ENCODE results near the gene RAMP3. TPM values are rescaled to one million over a fixed set of nuclear protein-coding genes. Genes with fewer than 3 reads are reported as not detected.

The RAMP3 gene
- total and polyA plus RNA-seq, 9 donors, result 2.9 to 26.0 (median 8.0) TPM

DNA sequence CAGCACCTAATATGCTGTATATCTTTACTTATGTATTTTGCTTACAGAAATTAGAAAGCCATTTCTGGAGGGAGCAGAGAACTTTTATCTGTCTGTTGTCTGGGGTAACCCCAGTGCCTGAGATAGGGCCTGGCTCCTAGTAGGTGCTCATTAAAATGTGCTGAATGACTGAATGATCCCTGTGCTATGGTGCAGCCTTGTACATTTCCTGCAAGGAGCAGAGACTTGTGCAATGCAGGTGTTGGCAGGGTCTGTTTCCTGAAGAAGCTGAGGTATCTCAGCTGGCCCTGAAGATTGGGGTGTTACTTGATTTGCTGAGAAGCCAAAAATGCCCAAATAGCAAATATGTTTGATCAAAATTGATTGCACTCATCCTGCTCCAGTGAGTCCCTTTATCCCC is 65.5 kb downstream of the RAMP3 start:
- DNase-seq, result no peak
- intact Hi-C loops (cut with DNase I), result no loop called here
- Histone ChIP-seq H3K9me3 (no peaks in the 10 kb centered on the region), H3K27ac (no peak overlapping the region), H3K27me3 (no peaks in the 10 kb centered on the region), H3K36me3 (no peaks in the 10 kb centered on the region), H3K4me3 (no peak overlapping the region), H3K4me1 (ENCODE audit: insufficient read depth) (no peaks in the 10 kb centered on the region)
- TF ChIP-seq, protein P1, sequence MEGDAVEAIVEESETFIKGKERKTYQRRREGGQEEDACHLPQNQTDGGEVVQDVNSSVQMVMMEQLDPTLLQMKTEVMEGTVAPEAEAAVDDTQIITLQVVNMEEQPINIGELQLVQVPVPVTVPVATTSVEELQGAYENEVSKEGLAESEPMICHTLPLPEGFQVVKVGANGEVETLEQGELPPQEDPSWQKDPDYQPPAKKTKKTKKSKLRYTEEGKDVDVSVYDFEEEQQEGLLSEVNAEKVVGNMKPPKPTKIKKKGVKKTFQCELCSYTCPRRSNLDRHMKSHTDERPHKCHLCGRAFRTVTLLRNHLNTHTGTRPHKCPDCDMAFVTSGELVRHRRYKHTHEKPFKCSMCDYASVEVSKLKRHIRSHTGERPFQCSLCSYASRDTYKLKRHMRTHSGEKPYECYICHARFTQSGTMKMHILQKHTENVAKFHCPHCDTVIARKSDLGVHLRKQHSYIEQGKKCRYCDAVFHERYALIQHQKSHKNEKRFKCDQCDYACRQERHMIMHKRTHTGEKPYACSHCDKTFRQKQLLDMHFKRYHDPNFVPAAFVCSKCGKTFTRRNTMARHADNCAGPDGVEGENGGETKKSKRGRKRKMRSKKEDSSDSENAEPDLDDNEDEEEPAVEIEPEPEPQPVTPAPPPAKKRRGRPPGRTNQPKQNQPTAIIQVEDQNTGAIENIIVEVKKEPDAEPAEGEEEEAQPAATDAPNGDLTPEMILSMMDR (IDR thresholded peaks at IDR 0.05), result no peak
- no peak for TF ChIP-seq EP300 (IDR thresholded peaks at IDR 0.05)
- no peak for TF ChIP-seq POLR2A (IDR thresholded peaks at IDR 0.05)

DNA sequence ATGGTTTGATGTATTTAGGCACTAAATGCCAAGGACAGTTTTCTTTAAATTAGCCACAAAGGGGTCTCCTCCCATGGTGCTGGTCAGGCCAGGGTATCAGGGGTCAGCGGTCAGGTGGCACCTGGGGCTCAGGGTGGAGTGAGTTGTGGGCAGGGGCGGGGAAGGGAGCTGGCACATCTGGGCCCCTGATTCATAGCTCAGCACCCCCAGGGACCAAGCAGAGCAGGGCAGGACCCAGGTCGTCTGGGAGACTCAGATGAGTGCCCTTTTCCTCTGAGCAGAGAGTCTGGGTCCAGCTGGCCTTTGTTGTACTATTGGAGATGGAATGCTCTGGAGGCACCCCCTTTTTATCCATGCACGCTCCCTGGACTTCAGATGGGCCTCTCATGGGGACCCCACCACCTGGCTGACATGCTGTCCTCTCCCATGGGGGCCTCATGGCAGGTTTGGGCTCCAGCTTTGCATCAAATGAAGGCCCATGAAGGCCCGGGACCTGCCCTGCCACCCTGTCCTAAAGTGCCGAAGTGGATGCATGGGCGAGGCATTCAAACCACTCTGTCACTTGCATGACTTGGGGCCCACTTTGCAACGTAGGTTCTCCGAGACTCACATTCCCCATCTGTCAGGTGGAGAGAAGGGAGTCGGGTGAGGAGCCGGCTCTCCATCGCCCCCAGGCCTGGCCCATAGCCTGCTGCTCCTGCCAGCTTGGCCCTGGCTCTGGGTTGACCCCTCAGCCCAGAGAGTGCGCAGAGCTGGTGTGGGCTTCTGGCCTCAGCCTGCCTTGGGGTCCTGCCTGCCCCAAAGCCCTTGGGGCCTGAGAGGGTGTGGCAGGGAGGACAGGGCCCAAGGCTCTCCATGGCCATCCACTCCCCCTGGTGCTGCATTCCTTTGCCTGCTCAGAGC is 66.4 kb downstream of the RAMP3 start:
- intact Hi-C loops (cut with DNase I), result no loop called here
- H3K27me3 ChIP-seq, result no peaks in the 10 kb centered on the region
- TF ChIP-seq POLR2A (IDR thresholded peaks at IDR 0.05), result no peak
- no peak for TF ChIP-seq EP300 (IDR thresholded peaks at IDR 0.05)
- TF ChIP-seq, protein P1 (IDR thresholded peaks at IDR 0.05), result no peak
- DNase-seq, result no peak
- H3K9me3 ChIP-seq, result no peaks in the 10 kb centered on the region
- 80 to 82% (median 81%) methylated on average over 13 of the region's 13 CpGs for WGBS, 3 donors
- no peaks in the 10 kb centered on the region for H3K4me1 ChIP-seq (ENCODE audit: insufficient read depth)
- no peak overlapping the region for H3K27ac ChIP-seq
- H3K4me3 ChIP-seq, result no peak overlapping the region
- no peaks in the 10 kb centered on the region for H3K36me3 ChIP-seq

DNA sequence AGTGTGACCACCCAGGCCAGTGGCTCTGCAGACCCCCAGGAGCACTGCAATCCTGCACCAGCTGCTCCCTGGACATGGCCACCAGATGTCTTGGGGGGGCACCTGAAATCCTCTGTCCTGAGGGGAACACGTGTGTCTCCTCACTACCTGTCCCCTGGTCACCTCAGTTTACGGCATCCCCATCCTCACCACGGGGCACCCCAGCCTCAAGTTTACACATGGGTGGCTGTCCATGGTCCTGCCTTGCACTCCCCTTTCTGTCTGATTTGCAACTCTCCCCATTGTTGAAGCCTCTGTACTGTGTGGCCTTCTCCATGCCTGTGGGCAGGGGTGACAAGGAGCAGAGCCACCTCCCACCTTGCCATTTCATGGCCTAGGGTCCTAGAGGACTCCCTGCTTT is 67.2 kb downstream of the RAMP3 start:
- no peaks in the 10 kb centered on the region for H3K4me1 ChIP-seq (ENCODE audit: insufficient read depth)
- intact Hi-C loops (cut with DNase I), result no loop called here
- no peaks in the 10 kb centered on the region for H3K36me3 ChIP-seq
- no peak overlapping the region for H3K4me3 ChIP-seq
- 0 to 13% (median 4%) methylated on average over 3 of the region's 3 CpGs for WGBS, 3 donors
- H3K9me3 ChIP-seq, result no peaks in the 10 kb centered on the region
- TF ChIP-seq, protein P1 (IDR thresholded peaks at IDR 0.05), result no peak
- TF ChIP-seq POLR2A (IDR thresholded peaks at IDR 0.05) (no peak), EP300 (IDR thresholded peaks at IDR 0.05) (no peak)
- no peaks in the 10 kb centered on the region for H3K27me3 ChIP-seq
- no peak overlapping the region for H3K27ac ChIP-seq
- no peak for DNase-seq

- 71 to 77% (median 75%) methylated on average over 9 of the region's 9 CpGs for WGBS, 3 donors
- no peak for DNase-seq
- no peaks in the 10 kb centered on the region for H3K36me3 ChIP-seq
- intact Hi-C loops (cut with DNase I), result no loop called here
- H3K27me3 ChIP-seq, result no peaks in the 10 kb centered on the region
- no peak for TF ChIP-seq EP300 (IDR thresholded peaks at IDR 0.05)
- TF ChIP-seq, protein P1 (IDR thresholded peaks at IDR 0.05), result no peak
- TF ChIP-seq POLR2A (IDR thresholded peaks at IDR 0.05), result no peak
- no peak overlapping the region for H3K4me3 ChIP-seq
- H3K4me1 ChIP-seq (ENCODE audit: insufficient read depth), result no peaks in the 10 kb centered on the region
- no peaks in the 10 kb centered on the region for H3K9me3 ChIP-seq
- H3K27ac ChIP-seq, result no peak overlapping the region
These were observed 67.8 kb downstream of the RAMP3 start for GRCh38 chr7:45225311-45225947.
